Mesendoderm (in vitro differentiated cells): Measurements from ENCODE around the gene TNRC6C.
"Not testable (repeated sequence)": the region's sequence is repeated elsewhere in the genome, so short reads cannot be mapped to it uniquely, and the experiment has no call there.

Experiments
- DNase-seq: peaks from one replicate; pipeline ENCODE4 v3.0.0; 2013
- H2AK5ac ChIP-seq: 2 replicates; pipeline ENCODE4 v1.6.1; 2013; ENCODE audit warnings: low read length, inconsistent platforms
- H2BK120ac ChIP-seq: 2 replicates; pipeline ENCODE4 v1.6.1; 2013; ENCODE audit warnings: low read depth, mild to moderate bottlenecking, low read length, moderate library complexity, mixed read lengths
- H2BK15ac ChIP-seq: replicated peaks from 2 replicates; pipeline ENCODE4 v1.6.1; 2013; ENCODE audit warnings: low read depth, mild to moderate bottlenecking, moderate library complexity
- H2BK5ac ChIP-seq: 2 replicates; pipeline ENCODE4 v1.6.1; 2013; ENCODE audit warnings: low read length, inconsistent platforms
- H3K18ac ChIP-seq: 2 replicates; pipeline ENCODE4 v1.6.1; 2013; ENCODE audit warnings: mild to moderate bottlenecking, low read length, mixed read lengths
- H3K23ac ChIP-seq: one replicate; pipeline ENCODE4 v1.6.1; 2013; ENCODE audit warnings: low read length
- H3K27ac ChIP-seq: 2 replicates; pipeline ENCODE4 v1.5.1; 2013; ENCODE audit warnings: low read depth, mild to moderate bottlenecking, inconsistent platforms, low read length, moderate library complexity
- H3K27me3 ChIP-seq: 2 replicates; pipeline ENCODE4 v1.6.1; 2013; ENCODE audit warnings: low read length, control low read depth, mild to moderate bottlenecking, inconsistent platforms; ENCODE audit not compliant: insufficient read depth, poor library complexity
- H3K36me3 ChIP-seq: 2 replicates; pipeline ENCODE4 v1.6.1; 2013; ENCODE audit warnings: low read length, inconsistent platforms; ENCODE audit not compliant: control insufficient read depth, insufficient read depth
- H3K4ac ChIP-seq: one replicate; pipeline ENCODE4 v1.6.1; 2013; ENCODE audit warnings: low read depth, mild to moderate bottlenecking, low read length, moderate library complexity
- H3K4me1 ChIP-seq: 2 replicates; pipeline ENCODE4 v1.6.1; 2013; ENCODE audit warnings: low read depth, low read length, inconsistent platforms; ENCODE audit not compliant: control insufficient read depth
- H3K4me2 ChIP-seq: 2 replicates; pipeline ENCODE4 v1.6.1; 2013; ENCODE audit warnings: low read length
- H3K4me3 ChIP-seq: 2 replicates; pipeline ENCODE4 v1.5.1; 2013; ENCODE audit warnings: mild to moderate bottlenecking, low read length
- H3K56ac ChIP-seq: one replicate; pipeline ENCODE4 v1.6.1; 2013; ENCODE audit warnings: low read length
- H3K79me1 ChIP-seq: 2 replicates; pipeline ENCODE4 v1.6.1; 2013; ENCODE audit warnings: low read length, inconsistent platforms
- H3K79me2 ChIP-seq: 2 replicates; pipeline ENCODE4 v1.6.1; 2013; ENCODE audit warnings: mild to moderate bottlenecking, low read length; ENCODE audit not compliant: control insufficient read depth, insufficient read depth
- H3K9ac ChIP-seq: 2 replicates; pipeline ENCODE4 v1.6.1; 2013; ENCODE audit warnings: low read length, inconsistent platforms
- H4K5ac ChIP-seq: one replicate; pipeline ENCODE4 v1.6.1; 2013; ENCODE audit warnings: low read length
- H4K8ac ChIP-seq: one replicate; pipeline ENCODE4 v1.6.1; 2013; ENCODE audit warnings: low read depth, mild to moderate bottlenecking, control low read depth, low read length, moderate library complexity
- WGBS: extraction: QIAGEN DNeasy Blood & Tissue Kit; methylation state at CpG from one replicate; pipeline ENCODE4 v1.1.7; 2013; ENCODE audit warnings: low lambda C conversion rate, missing lambda C conversion rate; ENCODE audit not compliant: insufficient coverage; ENCODE audit errors: extremely low coverage; 5-methylcytosine and 5-hydroxymethylcytosine counted together

The TNRC6C gene

DNA sequence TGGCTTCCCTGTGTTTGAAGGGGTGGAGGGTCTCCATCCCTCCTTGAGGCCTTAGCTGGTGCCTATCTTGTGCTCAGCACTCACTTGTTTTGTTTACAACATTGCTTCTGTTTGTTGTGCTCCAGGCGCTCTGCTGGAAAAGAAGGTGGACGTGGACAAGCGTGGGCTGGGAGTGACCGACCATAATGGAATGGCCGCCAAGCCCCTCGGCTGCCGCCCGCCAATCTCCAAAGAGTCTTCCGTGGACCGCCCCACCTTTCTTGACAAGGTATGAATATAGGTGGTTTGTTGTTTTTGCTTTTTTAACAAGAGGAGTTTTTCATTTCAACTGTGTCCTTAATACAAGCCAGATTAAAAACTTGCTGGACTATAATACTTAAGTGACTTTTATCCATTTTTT lies 116.5 kb downstream of the TNRC6C start:
- H3K4me3 ChIP-seq: no peak overlapping the region
- peaks cover 5% of the 10 kb centered on the region for H3K36me3 ChIP-seq
- H2AK5ac ChIP-seq: no peak overlapping the region
- H4K8ac ChIP-seq: no peak overlapping the region
- no peak overlapping the region for H2BK15ac ChIP-seq
- H3K4me1 ChIP-seq: no peaks in the 10 kb centered on the region
- H3K27me3 ChIP-seq: no peaks in the 10 kb centered on the region
- no peak overlapping the region for H4K5ac ChIP-seq
- H3K27ac ChIP-seq: no peak overlapping the region
- no peak overlapping the region for H2BK5ac ChIP-seq
- no peak overlapping the region for H3K4ac ChIP-seq
- no peak overlapping the region for H3K18ac ChIP-seq
- H3K79me1 ChIP-seq: no peaks in the 10 kb centered on the region
- H3K79me2 ChIP-seq: no peaks in the 10 kb centered on the region
- H3K4me2 ChIP-seq: no peak overlapping the region
- H2BK120ac ChIP-seq: no peak overlapping the region
- DNase-seq: no peak
- no CpG with 5 or more reads among the region's 10 CpGs for WGBS
- H3K9ac ChIP-seq: no peak overlapping the region
- H3K56ac ChIP-seq: no peak overlapping the region
- no peak overlapping the region for H3K23ac ChIP-seq

DNA sequence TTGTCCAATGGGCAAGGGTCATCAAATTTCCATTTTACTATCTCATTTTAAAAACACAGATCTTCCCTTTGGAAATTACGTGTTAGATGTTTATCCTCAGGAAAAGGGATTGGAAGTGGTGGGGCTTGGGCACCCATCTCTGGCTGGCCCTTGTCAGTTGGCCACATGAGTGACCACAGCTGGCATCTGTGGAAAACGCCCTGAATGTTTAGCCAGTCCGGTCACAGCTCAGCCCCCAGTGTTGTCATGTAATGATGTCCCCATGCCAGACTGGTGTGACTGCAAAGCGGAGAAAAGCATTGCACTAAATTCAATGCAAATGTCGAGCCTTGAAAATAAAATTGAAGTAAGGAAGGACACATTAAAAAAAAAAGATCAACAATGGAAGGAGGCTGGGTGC lies 117.0 kb downstream of the TNRC6C start:
- H2BK5ac ChIP-seq: no peak overlapping the region
- H2BK120ac ChIP-seq: no peak overlapping the region
- H3K56ac ChIP-seq: no peak overlapping the region
- H3K79me1 ChIP-seq: no peaks in the 10 kb centered on the region
- no peak overlapping the region for H3K9ac ChIP-seq
- H4K5ac ChIP-seq: no peak overlapping the region
- no peak for DNase-seq
- no peak overlapping the region for H2AK5ac ChIP-seq
- H3K79me2 ChIP-seq: no peaks in the 10 kb centered on the region
- H3K4me1 ChIP-seq: no peaks in the 10 kb centered on the region
- no peak overlapping the region for H3K27ac ChIP-seq
- peaks cover 5% of the 10 kb centered on the region for H3K36me3 ChIP-seq
- no peak overlapping the region for H4K8ac ChIP-seq
- no peak overlapping the region for H3K4ac ChIP-seq
- H3K23ac ChIP-seq: no peak overlapping the region
- no peak overlapping the region for H2BK15ac ChIP-seq
- no CpG with 5 or more reads among the region's 5 CpGs for WGBS
- H3K18ac ChIP-seq: no peak overlapping the region
- H3K4me3 ChIP-seq: no peak overlapping the region
- H3K4me2 ChIP-seq: no peak overlapping the region
- no peaks in the 10 kb centered on the region for H3K27me3 ChIP-seq

DNA sequence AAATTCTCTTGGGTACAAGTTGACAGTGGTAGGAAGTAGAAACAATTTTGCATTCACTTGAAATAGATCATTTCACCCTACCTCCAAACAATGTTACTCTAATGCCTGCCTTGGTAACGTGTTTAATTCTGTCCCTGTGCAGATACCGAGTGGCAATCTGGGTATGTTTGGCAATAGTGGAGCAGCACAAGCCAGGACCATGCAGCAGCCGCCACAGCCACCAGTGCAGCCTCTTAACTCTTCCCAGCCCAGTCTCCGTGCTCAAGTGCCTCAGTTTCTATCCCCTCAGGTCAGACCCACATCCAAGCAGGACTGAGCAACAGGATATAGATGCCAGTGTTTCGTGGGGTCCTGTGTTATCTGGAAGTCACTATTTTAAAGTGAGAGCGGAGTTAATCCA lies 120.8 kb downstream of the TNRC6C start:
- no CpG with 5 or more reads among the region's 6 CpGs for WGBS
- H3K27me3 ChIP-seq: no peaks in the 10 kb centered on the region
- H4K8ac ChIP-seq: no peak overlapping the region

DNA sequence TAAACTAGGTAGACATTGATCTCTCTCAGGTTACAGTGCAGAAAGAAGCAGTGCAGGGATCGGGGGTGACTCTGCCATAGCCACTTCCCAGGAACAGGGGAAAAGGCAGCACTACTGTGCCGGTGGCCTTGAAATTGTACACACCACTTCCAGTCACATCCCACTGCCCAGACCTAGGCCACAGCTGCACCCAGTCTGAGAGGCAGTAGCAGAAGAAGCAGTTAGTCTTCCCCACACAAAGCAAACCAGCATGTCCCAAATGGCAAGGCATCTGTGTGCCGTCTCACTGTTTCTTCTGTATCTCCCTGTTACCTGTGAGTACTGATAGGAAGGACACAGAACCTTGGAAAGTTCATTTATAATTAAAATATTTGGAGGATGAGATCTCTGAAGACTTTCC lies 123.0 kb downstream of the TNRC6C start:
- H3K23ac ChIP-seq: peak overlapping the region; percentile 48
- H3K4me1 ChIP-seq: no peaks in the 10 kb centered on the region
- WGBS: no CpG with 5 or more reads among the region's 3 CpGs
- no peak overlapping the region for H3K18ac ChIP-seq
- H4K8ac ChIP-seq: no peak overlapping the region
- H3K79me2 ChIP-seq: no peaks in the 10 kb centered on the region
- no peak for DNase-seq
- peaks cover 3% of the 10 kb centered on the region for H3K36me3 ChIP-seq
- H3K79me1 ChIP-seq: no peaks in the 10 kb centered on the region
- H3K56ac ChIP-seq: no peak overlapping the region
- no peak overlapping the region for H3K4ac ChIP-seq
- H3K4me3 ChIP-seq: no peak overlapping the region
- no peak overlapping the region for H3K4me2 ChIP-seq
- no peak overlapping the region for H3K27ac ChIP-seq
- H2BK15ac ChIP-seq: no peak overlapping the region
- H3K27me3 ChIP-seq: no peaks in the 10 kb centered on the region
- H2BK120ac ChIP-seq: no peak overlapping the region
- no peak overlapping the region for H2BK5ac ChIP-seq
- H2AK5ac ChIP-seq: no peak overlapping the region
- no peak overlapping the region for H4K5ac ChIP-seq
- no peak overlapping the region for H3K9ac ChIP-seq

More for the DNA sequence above, 120.8 kb downstream of the TNRC6C start:
- Histone ChIP-seq H4K5ac (no peak overlapping the region), H3K23ac (no peak overlapping the region), H2BK120ac (no peak overlapping the region), H2AK5ac (no peak overlapping the region), H3K4me3 (no peak overlapping the region), H2BK5ac (no peak overlapping the region), H3K9ac (no peak overlapping the region), H3K36me3 (peaks cover 5% of the 10 kb centered on the region), H2BK15ac (no peak overlapping the region), H3K79me1 (no peaks in the 10 kb centered on the region), H3K4ac (no peak overlapping the region), H3K27ac (no peak overlapping the region), H3K56ac (no peak overlapping the region), H3K18ac (no peak overlapping the region), H3K4me2 (no peak overlapping the region), H3K79me2 (no peaks in the 10 kb centered on the region), H3K4me1 (no peaks in the 10 kb centered on the region)
- no peak for DNase-seq

DNA sequence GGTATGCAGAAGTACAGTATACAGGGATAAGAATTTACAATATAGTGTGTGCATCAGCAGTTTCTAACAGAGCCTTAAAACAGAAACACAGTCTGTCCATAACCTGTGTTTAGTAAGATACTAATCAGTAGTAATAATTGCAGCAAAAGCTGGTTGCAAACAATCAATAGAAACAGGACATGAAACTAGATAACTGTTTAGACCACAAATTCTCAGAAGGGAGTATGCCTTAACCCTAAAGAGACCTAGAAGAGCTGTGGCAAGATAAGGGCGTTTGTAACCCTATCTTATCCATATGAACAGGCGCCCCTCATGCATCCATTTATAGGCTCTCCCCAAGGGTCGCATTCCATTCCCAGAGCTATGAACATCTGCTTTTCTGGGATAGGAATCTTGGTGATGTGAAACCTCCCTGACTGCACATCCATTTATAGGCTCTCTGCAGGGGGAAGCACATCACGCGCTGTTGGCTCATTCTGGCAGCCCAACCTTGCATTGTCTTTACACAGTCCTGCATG lies 123.9 kb downstream of the TNRC6C start:
- H3K18ac ChIP-seq, H3K4me3 ChIP-seq, H3K27ac ChIP-seq, H3K36me3 ChIP-seq, H3K9ac ChIP-seq, H3K4ac ChIP-seq, H2AK5ac ChIP-seq, H3K4me1 ChIP-seq, DNase-seq, H2BK120ac ChIP-seq, H2BK5ac ChIP-seq, H3K27me3 ChIP-seq, H2BK15ac ChIP-seq, H3K79me1 ChIP-seq, H4K5ac ChIP-seq, H3K4me2 ChIP-seq, H3K79me2 ChIP-seq, H4K8ac ChIP-seq, H3K56ac ChIP-seq, H3K23ac ChIP-seq: not testable (repeated sequence)
- no CpG with 5 or more reads among the region's 5 CpGs for WGBS

DNA sequence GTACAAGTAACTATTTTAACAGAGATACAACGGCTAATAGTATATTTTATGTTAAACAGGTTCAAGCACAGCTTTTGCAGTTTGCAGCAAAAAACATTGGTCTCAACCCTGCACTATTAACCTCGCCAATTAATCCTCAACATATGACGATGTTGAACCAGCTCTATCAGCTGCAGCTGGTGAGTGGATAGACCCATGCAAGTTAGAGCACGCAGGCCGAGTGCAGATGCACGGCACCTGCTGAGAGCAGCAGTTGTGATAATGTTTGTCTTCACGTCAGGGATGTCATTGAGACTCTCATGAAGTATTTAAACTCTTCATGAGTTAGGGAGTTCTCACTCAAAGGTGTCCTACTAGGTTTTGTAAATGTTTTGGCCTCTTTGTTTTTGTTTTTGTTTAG lies 124.5 kb downstream of the TNRC6C start:
- no peak overlapping the region for H3K4me2 ChIP-seq
- H4K5ac ChIP-seq: no peak overlapping the region
- no peaks in the 10 kb centered on the region for H3K79me1 ChIP-seq
- H3K56ac ChIP-seq: no peak overlapping the region
- H3K79me2 ChIP-seq: no peaks in the 10 kb centered on the region
- no peak overlapping the region for H3K4me3 ChIP-seq
- H3K4me1 ChIP-seq: no peaks in the 10 kb centered on the region
- no peak overlapping the region for H3K23ac ChIP-seq
- H2BK5ac ChIP-seq: no peak overlapping the region
- no peak for DNase-seq
- no peak overlapping the region for H3K27ac ChIP-seq
- H3K18ac ChIP-seq: no peak overlapping the region
- no peaks in the 10 kb centered on the region for H3K27me3 ChIP-seq
- H2AK5ac ChIP-seq: no peak overlapping the region
- no peak overlapping the region for H2BK15ac ChIP-seq
- peaks cover 3% of the 10 kb centered on the region for H3K36me3 ChIP-seq
- no peak overlapping the region for H4K8ac ChIP-seq
- H3K4ac ChIP-seq: no peak overlapping the region
- WGBS: no CpG with 5 or more reads among the region's 7 CpGs
- H2BK120ac ChIP-seq: no peak overlapping the region
- no peak overlapping the region for H3K9ac ChIP-seq
